ENCODE data around the gene GPR137C.

The GPR137C gene

DNA sequence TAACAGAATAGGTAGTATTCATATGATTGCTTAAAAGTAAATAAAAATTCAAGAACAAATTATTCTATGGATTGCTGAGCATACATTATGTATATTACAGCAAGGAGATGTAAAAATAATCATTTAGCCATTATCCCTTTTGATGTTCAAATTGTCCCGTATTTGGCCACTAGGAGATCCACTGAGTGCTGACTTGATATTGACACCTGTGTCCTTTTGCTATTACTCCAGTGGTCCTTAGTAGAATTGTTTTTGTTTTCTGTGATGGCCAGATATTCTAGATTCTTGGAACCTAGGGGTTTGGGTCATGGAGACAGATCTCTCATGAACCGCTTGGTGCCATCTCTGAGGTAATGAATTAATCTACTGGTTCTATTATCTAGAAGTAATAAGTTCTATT is 126.0 kb downstream of the GPR137C start:
- peak; percentile 40 for DNase-seq (ENCODE audit: low read depth)

DNA sequence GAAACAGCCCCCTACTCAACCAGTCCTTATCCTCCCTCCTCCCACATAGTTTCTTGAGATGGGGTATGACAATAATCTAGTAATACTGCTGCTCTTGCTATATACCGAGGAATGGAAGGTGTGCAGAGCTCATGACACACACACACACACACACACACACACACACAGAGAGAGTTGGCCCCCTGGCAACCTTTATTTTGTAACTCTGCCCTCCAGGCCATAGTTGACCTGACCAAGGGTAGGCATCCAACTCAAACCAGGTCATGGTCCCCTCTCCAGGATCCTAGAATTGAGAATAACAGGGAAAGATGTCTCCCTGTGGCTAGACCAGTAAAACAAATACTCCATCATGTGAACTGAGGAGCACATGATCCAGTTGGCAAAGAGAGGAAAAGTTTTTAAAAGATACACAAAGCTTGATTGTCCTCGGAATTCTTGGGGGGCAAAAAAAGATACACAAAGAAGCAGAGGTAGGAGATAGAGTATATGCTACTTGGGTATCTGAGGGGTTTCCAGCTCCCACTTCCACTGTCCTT is 131.4 kb downstream of the GPR137C start:
- no peak for DNase-seq (ENCODE audit: low read depth)

DNA sequence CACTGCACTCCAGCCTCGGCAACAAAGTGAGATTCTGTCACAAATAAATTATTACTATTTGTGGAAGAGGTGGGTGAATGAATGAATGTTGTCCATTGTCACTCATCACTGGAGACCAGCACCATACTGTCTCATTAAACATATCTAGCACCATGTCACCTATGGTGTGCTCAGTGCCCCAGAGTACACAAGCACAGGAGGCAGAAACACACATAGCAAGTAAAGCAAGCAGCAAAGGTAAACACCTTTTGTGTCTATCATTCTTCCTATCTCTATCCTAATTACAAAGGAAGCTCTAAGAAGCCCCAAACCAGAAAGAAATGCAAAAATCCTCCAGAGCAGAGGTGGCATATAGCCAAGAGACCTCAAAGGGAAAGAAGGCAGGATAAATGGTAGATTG is 133.5 kb downstream of the GPR137C start:
- DNase-seq (ENCODE audit: low read depth): no peak
